GM13976 (cell line): ENCODE results near the gene DDTL.

ENCODE experiments used
- DNase-seq: peaks from one replicate; pipeline ENCODE4 v3.0.0; 2012; ENCODE audit warnings: low spot score
- in situ Hi-C: fragments of 300-500 bp; cut with MboI; formaldehyde crosslinking; loops from one replicate; pipeline ENCODE4 v1.12.0; 2022; ENCODE audit warnings: low sequenced_read_pairs, mixed read lengths, inconsistent platforms; ENCODE audit not compliant: unreplicated experiment
- TF ChIP-seq, protein P1 (sequence below): IDR thresholded peaks from 2 replicates; pipeline ENCODE4 v1.5.1; 2012; ENCODE audit warnings: borderline replicate concordance, mild to moderate bottlenecking; ENCODE audit not compliant: insufficient read depth; ENCODE audit errors: extremely low read depth, missing control alignments, control extremely low read depth

DDTL gene

DNA sequence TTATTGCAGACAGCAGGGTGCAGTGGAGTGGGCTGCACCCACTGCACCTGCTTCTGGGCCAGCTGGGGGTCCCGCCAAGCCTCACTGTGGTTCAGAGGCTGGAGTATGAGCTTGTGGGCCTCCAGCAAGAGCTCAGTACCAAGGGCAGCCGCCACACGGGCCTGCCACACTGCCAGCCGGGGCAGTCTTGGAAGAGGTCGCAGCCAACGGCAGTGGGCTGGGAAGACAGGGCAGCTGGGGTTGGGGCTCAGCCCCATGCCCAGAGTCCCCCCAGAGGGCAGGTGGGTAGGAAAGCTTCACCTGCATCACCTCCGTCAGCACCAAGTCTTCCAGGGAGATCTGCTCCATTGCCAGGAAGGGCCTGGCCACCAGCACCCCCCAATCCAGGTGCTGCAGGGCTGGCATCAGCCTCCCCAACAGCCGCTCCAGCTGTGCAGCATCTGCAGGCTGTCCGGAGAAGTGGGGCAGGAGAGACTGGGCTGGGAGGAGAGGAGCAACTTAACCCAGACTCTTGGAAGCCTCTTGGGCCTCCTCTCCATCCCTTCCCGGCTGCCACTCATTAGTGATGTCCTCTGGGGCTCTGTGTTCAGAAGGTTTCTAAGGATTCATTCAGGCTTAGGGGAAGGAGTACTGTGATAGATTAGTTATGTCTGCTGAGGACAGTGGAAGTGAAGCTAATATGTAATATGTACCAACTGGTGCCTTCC, 39.7 kb downstream of the DDTL start:
- in situ Hi-C loops, result no loop called here
- TF ChIP-seq, protein P1, sequence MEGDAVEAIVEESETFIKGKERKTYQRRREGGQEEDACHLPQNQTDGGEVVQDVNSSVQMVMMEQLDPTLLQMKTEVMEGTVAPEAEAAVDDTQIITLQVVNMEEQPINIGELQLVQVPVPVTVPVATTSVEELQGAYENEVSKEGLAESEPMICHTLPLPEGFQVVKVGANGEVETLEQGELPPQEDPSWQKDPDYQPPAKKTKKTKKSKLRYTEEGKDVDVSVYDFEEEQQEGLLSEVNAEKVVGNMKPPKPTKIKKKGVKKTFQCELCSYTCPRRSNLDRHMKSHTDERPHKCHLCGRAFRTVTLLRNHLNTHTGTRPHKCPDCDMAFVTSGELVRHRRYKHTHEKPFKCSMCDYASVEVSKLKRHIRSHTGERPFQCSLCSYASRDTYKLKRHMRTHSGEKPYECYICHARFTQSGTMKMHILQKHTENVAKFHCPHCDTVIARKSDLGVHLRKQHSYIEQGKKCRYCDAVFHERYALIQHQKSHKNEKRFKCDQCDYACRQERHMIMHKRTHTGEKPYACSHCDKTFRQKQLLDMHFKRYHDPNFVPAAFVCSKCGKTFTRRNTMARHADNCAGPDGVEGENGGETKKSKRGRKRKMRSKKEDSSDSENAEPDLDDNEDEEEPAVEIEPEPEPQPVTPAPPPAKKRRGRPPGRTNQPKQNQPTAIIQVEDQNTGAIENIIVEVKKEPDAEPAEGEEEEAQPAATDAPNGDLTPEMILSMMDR, result no peak
- no peak for DNase-seq

DNA sequence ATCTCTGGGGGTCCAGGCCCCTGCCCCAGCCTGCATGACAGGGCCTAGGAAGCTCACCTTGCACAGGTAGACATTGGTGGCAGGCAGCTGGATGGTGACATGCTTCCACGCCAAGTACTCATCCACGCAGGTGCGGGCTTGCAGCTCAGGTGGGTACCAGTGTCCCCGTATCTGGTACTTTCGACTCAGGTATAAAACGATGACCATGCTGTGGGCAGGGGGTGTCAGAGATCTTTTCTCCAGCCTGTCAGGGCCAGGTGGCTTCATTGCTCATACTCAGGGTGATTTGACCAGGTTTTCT, 40.2 kb downstream of the DDTL start:
- DNase-seq, result no peak
- TF ChIP-seq, protein P1, result no peak
- in situ Hi-C loops, result no loop called here

DNA sequence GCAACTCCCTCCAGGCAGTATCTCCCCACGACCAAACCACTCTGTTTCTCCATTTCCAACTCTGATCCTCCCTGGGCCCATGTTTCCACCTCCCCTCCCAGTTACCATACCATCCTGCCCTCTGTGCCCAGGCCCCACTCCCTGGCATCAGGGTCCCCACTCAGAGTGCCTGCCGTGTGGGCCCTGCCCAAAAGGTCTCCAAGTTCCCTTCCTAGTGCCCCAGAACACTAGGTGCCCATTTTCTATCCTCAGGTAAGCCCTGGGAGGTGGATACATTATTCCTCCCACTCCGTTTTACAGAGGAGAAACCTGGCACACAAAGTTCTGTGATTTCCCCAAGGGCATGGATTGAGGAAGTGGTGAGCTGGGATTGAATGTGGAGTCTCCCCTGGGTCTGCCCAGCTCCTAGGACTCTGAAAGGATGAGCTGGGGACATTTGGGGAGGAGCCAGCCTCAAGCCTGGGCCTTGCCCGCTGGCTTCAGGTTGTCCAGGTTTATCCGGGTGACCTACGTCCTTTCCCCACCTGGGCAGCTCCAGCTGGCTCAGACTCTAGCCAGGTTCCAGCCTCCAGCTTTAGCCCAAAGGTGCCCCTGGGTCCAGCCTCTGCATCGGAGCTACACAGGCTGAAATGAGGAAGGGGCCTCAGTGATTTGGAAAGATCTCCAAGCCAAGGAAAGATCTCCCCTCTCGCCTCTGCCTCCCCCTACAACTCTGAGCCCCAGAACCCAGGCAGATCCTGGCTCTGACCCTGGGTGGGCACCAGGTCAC, 40.7 kb downstream of the DDTL start:
- no peak for DNase-seq
- TF ChIP-seq, protein P1, result no peak
- in situ Hi-C loops, result no loop called here

DNA sequence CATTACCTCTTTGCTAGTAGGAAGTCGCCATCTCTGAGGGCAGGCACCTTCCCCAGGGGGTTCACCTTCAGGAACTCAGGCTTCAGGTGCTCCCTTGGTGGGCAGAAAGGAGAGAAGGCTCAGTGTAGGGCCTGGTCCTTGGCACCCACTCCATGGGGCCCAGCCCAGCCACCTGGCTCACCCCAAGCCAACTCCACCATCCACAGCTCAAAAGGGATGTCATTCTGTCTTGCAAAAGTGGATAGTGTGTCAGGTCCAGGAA, 41.3 kb downstream of the DDTL start:
- no peak for DNase-seq
- in situ Hi-C loops, result no loop called here
- TF ChIP-seq, protein P1, result no peak

DNA sequence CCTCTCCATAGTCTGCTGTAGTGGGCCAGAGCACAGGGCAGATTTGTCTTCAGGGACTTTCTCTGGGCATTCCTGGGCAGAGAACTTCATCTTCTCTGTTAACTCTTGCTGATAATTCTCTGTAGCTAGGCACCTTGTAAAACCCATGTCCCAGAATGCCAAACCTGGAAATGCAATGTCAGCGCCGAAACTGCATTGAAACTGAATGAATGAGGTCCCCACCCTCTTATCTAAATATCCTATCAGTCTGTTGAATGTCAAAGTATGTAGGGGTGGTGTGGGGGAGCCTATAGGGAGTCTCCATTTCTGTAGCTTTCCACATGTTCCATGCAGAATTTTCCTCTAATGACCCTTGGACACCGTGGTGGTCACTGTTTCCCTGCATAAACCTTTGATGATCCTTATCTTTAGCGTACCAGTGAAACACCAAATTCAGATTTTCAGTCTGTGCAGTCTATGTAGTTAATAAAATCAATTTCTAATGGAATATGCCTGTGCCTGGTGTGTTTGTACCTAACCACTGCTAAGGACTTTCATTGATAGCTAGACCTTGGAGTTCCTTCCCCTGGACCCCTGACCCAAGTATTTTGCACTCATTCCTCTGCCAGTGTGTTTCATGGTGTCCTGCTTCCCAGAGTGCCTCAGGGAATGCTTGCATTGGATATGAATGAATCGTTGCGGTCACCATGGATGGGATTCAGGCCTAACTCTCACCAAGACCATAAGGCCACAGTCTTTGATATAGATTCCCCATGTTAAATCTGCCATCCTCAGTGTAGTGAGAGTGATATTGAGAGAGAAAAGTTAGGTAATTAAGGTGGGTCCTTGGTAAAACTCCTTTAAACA, 41.9 kb downstream of the DDTL start:
- TF ChIP-seq, protein P1, result no peak
- in situ Hi-C loops, result no loop called here

DNA sequence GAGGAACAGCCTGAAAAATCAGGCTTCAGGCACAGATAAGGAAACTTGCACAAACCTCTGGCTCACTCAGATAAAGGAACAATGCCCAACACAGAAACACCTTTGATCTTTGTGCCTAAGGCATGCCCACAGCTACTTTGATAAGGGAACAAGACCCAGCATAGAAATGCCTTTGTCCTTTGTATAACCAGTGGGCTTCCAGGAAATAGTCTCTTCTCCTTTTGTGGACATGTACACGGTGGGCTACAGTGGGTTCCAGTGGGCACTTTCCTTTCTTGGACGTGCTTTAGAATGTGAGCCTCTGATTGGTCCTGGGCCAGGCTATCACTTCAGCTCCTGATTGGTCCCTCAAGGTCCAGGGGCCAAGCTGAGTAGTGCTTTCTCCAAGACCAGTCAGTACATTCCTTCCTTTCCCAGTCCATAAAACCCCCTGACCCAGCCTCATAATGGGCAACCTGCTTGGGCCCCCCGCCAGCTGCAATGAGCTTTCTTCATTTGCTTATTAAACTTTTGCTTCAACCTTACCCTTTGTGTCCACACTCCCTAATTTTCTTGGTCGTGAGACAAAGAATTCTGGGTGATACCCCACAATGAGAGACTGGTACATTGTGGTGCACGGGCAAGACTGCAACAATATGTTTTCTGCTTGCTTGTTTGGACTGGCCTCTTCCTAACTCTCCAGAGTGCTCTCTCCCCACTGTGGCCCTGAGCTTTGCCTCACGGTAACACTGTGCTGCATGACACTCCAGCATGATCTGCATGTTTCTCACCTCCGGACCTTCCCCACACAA, 42.7 kb downstream of the DDTL start:
- in situ Hi-C loops, result no loop called here
- DNase-seq, result no peak
- TF ChIP-seq, protein P1, result no peak

More for the DNA sequence above, 41.9 kb downstream of the DDTL start:
- DNase-seq, result no peak
